KOPT-K1 (cell line): ENCODE results near the gene PTPN6.
A peak's percentile ranks its signal among the peaks of the same experiment; 100 is the strongest.
"Not testable (repeated sequence)": the region's sequence is repeated elsewhere in the genome, so short reads cannot be mapped to it uniquely, and the experiment has no call there.

ENCODE experiments used
- H3K27ac ChIP-seq: fragments of 200-600 bp; sonication (generic); 2 replicates; pipeline ENCODE4 v1.5.1; 2016; ENCODE audit warnings: antibody characterized with exemption, mild to moderate bottlenecking, low read depth, low read length; ENCODE audit not compliant: poor library complexity, severe bottlenecking
- H3K36me3 ChIP-seq: fragments of 200-600 bp; sonication (generic); 2 replicates; pipeline ENCODE4 v1.5.1; 2017; ENCODE audit warnings: antibody characterized with exemption, mild to moderate bottlenecking, low read length, moderate library complexity; ENCODE audit not compliant: insufficient read depth
- H3K9me3 ChIP-seq: fragments of 200-600 bp; sonication (generic); 2 replicates; pipeline ENCODE4 v1.5.1; 2017; ENCODE audit warnings: antibody characterized with exemption, low read length, mild to moderate bottlenecking; ENCODE audit not compliant: insufficient read depth, poor library complexity, severe bottlenecking

Gene PTPN6

DNA sequence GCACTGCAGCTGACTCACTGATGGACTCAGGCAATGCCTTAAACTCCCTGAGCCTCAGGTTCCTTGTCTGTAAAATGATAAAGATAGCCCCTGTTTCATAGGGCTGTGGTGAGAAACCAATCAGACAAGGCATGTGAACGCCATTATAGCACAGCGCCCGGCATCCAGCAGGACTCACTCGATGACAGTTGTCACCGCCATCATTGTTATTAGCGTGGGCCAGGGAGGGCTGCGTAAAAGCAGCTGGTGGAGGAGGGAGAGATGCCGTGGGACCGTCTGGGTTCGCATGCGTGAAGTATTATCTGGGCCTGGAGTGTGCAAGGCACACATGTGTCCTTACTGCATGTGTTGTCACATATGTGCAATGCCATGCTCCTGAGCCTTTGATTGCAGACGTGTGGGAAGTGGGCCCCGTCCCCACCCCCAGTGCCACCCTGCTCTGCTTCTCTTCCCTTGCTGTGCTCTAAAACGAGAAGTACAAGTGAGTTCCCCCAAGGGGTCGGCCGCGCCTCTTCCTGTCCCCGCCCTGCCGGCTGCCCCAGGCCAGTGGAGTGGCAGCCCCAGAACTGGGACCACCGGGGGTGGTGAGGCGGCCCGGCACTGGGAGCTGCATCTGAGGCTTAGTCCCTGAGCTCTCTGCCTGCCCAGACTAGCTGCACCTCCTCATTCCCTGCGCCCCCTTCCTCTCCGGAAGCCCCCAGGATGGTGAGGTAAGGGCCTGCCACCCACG lies at the start of gene PTPN6:
PTPN6 (plus strand) TSS at position 546 of the 730 bp plus-strand sequence; CDS start at position 703, 157 bp downstream.
- Histone ChIP-seq H3K27ac (peak within 1 kb of the TSS; percentile 97), H3K9me3 (no peaks in the 10 kb centered on the region), H3K36me3 (peaks cover 17% of the 10 kb centered on the region)

DNA sequence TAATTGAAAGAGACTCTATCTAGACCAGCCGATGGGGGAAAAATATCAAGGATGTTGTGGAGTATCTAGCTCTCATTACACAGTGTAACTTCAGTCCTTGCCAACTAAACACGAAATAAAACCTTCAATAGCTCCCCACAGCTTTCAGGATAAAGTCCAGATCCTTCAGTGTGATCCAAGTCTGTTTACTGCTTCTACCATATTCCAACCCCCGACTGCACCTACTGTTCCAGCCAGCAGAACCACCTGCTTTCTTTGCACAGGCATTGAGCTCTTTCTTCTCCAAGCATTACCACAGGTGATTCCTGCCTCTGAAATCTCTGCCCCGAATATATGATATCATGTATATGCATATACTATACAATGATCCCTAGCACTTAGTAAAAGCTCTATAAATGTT lies 48.7 kb upstream of the PTPN6 start:
- Histone ChIP-seq H3K36me3 (no peaks in the 10 kb centered on the region), H3K27ac (no peak overlapping the region), H3K9me3 (no peaks in the 10 kb centered on the region)

- Histone ChIP-seq H3K27ac (no peak overlapping the region), H3K36me3 (no peaks in the 10 kb centered on the region), H3K9me3 (no peaks in the 10 kb centered on the region)
Observed at GRCh38 chr12:6903722-6904121, 47.4 kb upstream of the PTPN6 start.

- Histone ChIP-seq H3K36me3 (no peaks in the 10 kb centered on the region), H3K9me3 (no peaks in the 10 kb centered on the region), H3K27ac (peak within 1 kb of the TSS; percentile 50)
Observed at GRCh38 chr12:6904280-6905276, 46.6 kb upstream of the PTPN6 start, which contains the start of gene LRRC23. LRRC23 (plus strand) TSS chr12:6904822; CDS start chr12:6905634, 812 bp downstream.

GRCh38 chr12:6905414-6906040 lies 45.6 kb upstream of the PTPN6 start:
- Histone ChIP-seq H3K9me3 (no peaks in the 10 kb centered on the region), H3K36me3 (no peaks in the 10 kb centered on the region), H3K27ac (peak overlapping the region; percentile 50)

GRCh38 chr12:6908141-6908540 lies 43.0 kb upstream of the PTPN6 start:
- H3K36me3 ChIP-seq, H3K27ac ChIP-seq, H3K9me3 ChIP-seq: not testable (repeated sequence)

- Histone ChIP-seq H3K27ac (no peak overlapping the region), H3K9me3 (no peaks in the 10 kb centered on the region), H3K36me3 (no peaks in the 10 kb centered on the region)
Observed at GRCh38 chr12:6909421-6910145, 41.6 kb upstream of the PTPN6 start.

- Histone ChIP-seq H3K9me3 (no peaks in the 10 kb centered on the region), H3K36me3 (peaks cover 16% of the 10 kb centered on the region)
Observed at GRCh38 chr12:6912164-6912935, 38.8 kb upstream of the PTPN6 start.

DNA sequence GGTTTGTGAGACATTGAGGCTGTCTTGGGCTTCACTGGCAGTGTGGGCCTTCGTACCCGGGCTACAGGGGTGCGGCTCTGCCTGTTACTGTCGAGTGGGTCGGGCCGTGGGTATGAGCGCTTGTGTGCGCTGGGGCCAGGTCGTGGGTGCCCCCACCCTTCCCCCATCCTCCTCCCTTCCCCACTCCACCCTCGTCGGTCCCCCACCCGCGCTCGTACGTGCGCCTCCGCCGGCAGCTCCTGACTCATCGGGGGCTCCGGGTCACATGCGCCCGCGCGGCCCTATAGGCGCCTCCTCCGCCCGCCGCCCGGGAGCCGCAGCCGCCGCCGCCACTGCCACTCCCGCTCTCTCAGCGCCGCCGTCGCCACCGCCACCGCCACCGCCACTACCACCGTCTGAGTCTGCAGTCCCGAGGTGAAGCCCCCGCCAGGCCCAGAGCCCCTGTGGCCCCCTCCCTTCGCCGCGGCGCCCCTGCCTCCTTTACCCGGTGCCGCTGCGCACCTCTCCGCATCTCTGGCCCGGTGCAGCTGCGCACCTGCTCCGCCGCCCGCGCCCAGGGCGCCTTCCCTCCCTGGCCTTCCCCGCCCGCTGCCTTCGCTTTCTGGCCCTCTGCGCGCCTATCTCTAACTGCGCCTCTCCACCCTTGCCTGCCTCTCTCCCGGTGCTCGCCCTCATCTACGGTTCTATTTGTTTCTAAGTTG lies 36.8 kb upstream of the PTPN6 start, which contains the start of gene ENO2:
ENO2 (plus strand) TSS at position 335 of the 701 bp plus-strand sequence. CDS start 1,253 bp downstream, outside the sequence.
- Histone ChIP-seq H3K9me3 (no peaks in the 10 kb centered on the region), H3K27ac (peak within 1 kb of the TSS; percentile 51), H3K36me3 (peaks cover 34% of the 10 kb centered on the region)

More at GRCh38 chr12:6912164-6912935, 38.8 kb upstream of the PTPN6 start:
- no peak overlapping the region for H3K27ac ChIP-seq

- H3K36me3 ChIP-seq = peaks cover 41% of the 10 kb centered on the region
- no peaks in the 10 kb centered on the region for H3K9me3 ChIP-seq
- H3K27ac ChIP-seq = peak overlapping the region; percentile 51
Observed at GRCh38 chr12:6914947-6915788, 36.0 kb upstream of the PTPN6 start.

- Histone ChIP-seq H3K9me3 (no peaks in the 10 kb centered on the region), H3K36me3 (peaks cover 45% of the 10 kb centered on the region), H3K27ac (no peak overlapping the region)
Observed at GRCh38 chr12:6915789-6916285, 35.3 kb upstream of the PTPN6 start.

GRCh38 chr12:6916426-6917200 lies 34.5 kb upstream of the PTPN6 start:
- H3K36me3 ChIP-seq = peaks cover 53% of the 10 kb centered on the region
- no peaks in the 10 kb centered on the region for H3K9me3 ChIP-seq
- H3K27ac ChIP-seq = no peak overlapping the region
